ENCODE measurements around the gene NDUFV1. TPM values are rescaled to one million over a fixed set of nuclear protein-coding genes. Genes with fewer than 3 reads are reported as not detected.
"Not testable (repeated sequence)": the region's sequence is repeated elsewhere in the genome, so short reads cannot be mapped to it uniquely, and the experiment has no call there.

Gene NDUFV1
- polyA plus RNA-seq, 3 donors: 122 to 177 (median 125) TPM

- no peak overlapping the region for H3K27ac ChIP-seq (ENCODE audit: low read depth, low read length)
- 14 to 18% (median 17%) methylated on average over 32 to 33 of the region's 33 CpGs for WGBS, 3 donors
Measured at GRCh38 chr11:67584205-67584880, 22.4 kb upstream of the NDUFV1 start.

- H3K27ac ChIP-seq (ENCODE audit: low read depth, low read length): no peak overlapping the region
- WGBS, 3 donors: 78 to 90% (median 86%) methylated on average over 21 of the region's 21 CpGs
Measured at GRCh38 chr11:67584881-67585873, 21.6 kb upstream of the NDUFV1 start.

GRCh38 chr11:67585911-67586310 is 20.8 kb upstream of the NDUFV1 start:
- no peak overlapping the region for H3K27ac ChIP-seq (ENCODE audit: low read depth, low read length)
- 82 to 97% (median 93%) methylated on average over 4 of the region's 4 CpGs for WGBS, 3 donors

GRCh38 chr11:67586568-67587250 is 20.0 kb upstream of the NDUFV1 start:
- no peak overlapping the region for H3K27ac ChIP-seq (ENCODE audit: low read depth, low read length)
- WGBS, 3 donors: 72 to 84% (median 73%) methylated on average over 5 of the region's 5 CpGs

GRCh38 chr11:67588136-67588503 is 18.6 kb upstream of the NDUFV1 start:
- WGBS, 3 donors: 85 to 98% (median 91%) methylated on average over 1 of the region's 1 CpG
- no peak overlapping the region for H3K27ac ChIP-seq (ENCODE audit: low read depth, low read length)

- not testable (repeated sequence) for H3K27ac ChIP-seq (ENCODE audit: low read depth, low read length)
- WGBS, 3 donors: 70 to 84% (median 72%) methylated on average over 11 of the region's 11 CpGs
Measured at GRCh38 chr11:67588899-67589415, 17.8 kb upstream of the NDUFV1 start.

GRCh38 chr11:67592880-67593564 is 13.7 kb upstream of the NDUFV1 start:
- H3K27ac ChIP-seq (ENCODE audit: low read depth, low read length): no peak overlapping the region
- 68 to 79% (median 75%) methylated on average over 12 of the region's 12 CpGs for WGBS, 3 donors

- WGBS, 3 donors: 61 to 76% (median 72%) methylated on average over 3 of the region's 3 CpGs
- no peak overlapping the region for H3K27ac ChIP-seq (ENCODE audit: low read depth, low read length)
Measured at GRCh38 chr11:67593565-67593905, 13.2 kb upstream of the NDUFV1 start.

GRCh38 chr11:67594480-67594879 is 12.3 kb upstream of the NDUFV1 start:
- 61 to 73% (median 68%) methylated on average over 3 of the region's 3 CpGs for WGBS, 3 donors
- H3K27ac ChIP-seq (ENCODE audit: low read depth, low read length): no peak overlapping the region

- H3K27ac ChIP-seq (ENCODE audit: low read depth, low read length): no peak overlapping the region
- WGBS, 3 donors: 51 to 96% (median 79%) methylated on average over 1 of the region's 1 CpG
Measured at GRCh38 chr11:67596753-67597300, 9.9 kb upstream of the NDUFV1 start.

GRCh38 chr11:67597458-67597857 is 9.3 kb upstream of the NDUFV1 start:
- H3K27ac ChIP-seq (ENCODE audit: low read depth, low read length): not testable (repeated sequence)
- WGBS, 3 donors: no CpG with 5 or more reads among the region's 3 CpGs

GRCh38 chr11:67597963-67598362 is 8.8 kb upstream of the NDUFV1 start:
- not testable (repeated sequence) for H3K27ac ChIP-seq (ENCODE audit: low read depth, low read length)
- 89 to 96% (median 91%) methylated on average over 22 to 26 of the region's 26 CpGs for WGBS, 3 donors

- WGBS, 3 donors: 52 to 71% (median 67%) methylated on average over 1 of the region's 1 CpG
Measured at GRCh38 chr11:67599149-67599548, 7.6 kb upstream of the NDUFV1 start.

GRCh38 chr11:67600324-67601029 is 6.3 kb upstream of the NDUFV1 start:
- 33 to 58% (median 37%) methylated on average over 7 of the region's 7 CpGs for WGBS, 3 donors
- H3K27ac ChIP-seq (ENCODE audit: low read depth, low read length): no peak overlapping the region

More at GRCh38 chr11:67599149-67599548, 7.6 kb upstream of the NDUFV1 start:
- H3K27ac ChIP-seq (ENCODE audit: low read depth, low read length): no peak overlapping the region

- H3K27ac ChIP-seq (ENCODE audit: low read depth, low read length): no peak overlapping the region
- 89 to 95% (median 93%) methylated on average over 7 of the region's 7 CpGs for WGBS, 3 donors
Measured at GRCh38 chr11:67601098-67601497, 5.6 kb upstream of the NDUFV1 start.

- WGBS, 3 donors: 56 to 70% (median 59%) methylated on average over 2 of the region's 4 CpGs
- H3K27ac ChIP-seq (ENCODE audit: low read depth, low read length): not testable (repeated sequence)
Measured at GRCh38 chr11:67604119-67604518, 2.6 kb upstream of the NDUFV1 start.

GRCh38 chr11:67604815-67605214 is 1.9 kb upstream of the NDUFV1 start:
- H3K27ac ChIP-seq (ENCODE audit: low read depth, low read length): no peak overlapping the region
- 85 to 100% (median 95%) methylated on average over 2 of the region's 2 CpGs for whole genome bisulfite sequencing, 3 donors
